Small intestine (tissue), 7 donors: Measurements from ENCODE around the gene TGFB3. TPM values are rescaled to one million over a fixed set of nuclear protein-coding genes. Genes with fewer than 3 reads are reported as not detected.
"Not testable (repeated sequence)": the region's sequence is repeated elsewhere in the genome, so short reads cannot be mapped to it uniquely, and the experiment has no call there.

Experiments
- DNase-seq, 2 donors: peaks; one replicate each; pipeline versions ENCODE4 v3.0.0 to v3.0.0-alpha.2; 2013
- FAIRE-seq: peaks from 2 replicates; lab custom pipeline; 2012; peaks lifted over from hg19 to GRCh38; lab: Jason Lieb, UNC
- H3K27ac ChIP-seq, 3 donors: one replicate each; pipeline ENCODE4 v1.5.1; 2013; ENCODE audit warnings: low read length in 2 of 3, mild to moderate bottlenecking in 2 of 3, control low read depth in 1 of 3, inconsistent platforms in 1 of 3, low read depth in 1 of 3, moderate library complexity in 1 of 3
- H3K27me3 ChIP-seq, 3 donors: one replicate each; pipeline ENCODE4 v1.6.1; 2013; ENCODE audit warnings: low read length in 3 of 3, inconsistent platforms in 1 of 3; ENCODE audit not compliant: control insufficient read depth in 3 of 3, insufficient read depth in 3 of 3
- H3K36me3 ChIP-seq, 3 donors: one replicate each; pipeline ENCODE4 v1.6.1; 2013; ENCODE audit warnings: low read length in 3 of 3, inconsistent platforms in 1 of 3, low read depth in 1 of 3, mild to moderate bottlenecking in 1 of 3, moderate library complexity in 1 of 3; ENCODE audit not compliant: control insufficient read depth in 3 of 3, insufficient read depth in 2 of 3
- H3K4me1 ChIP-seq, 3 donors: one replicate each; pipeline ENCODE4 v1.6.1; 2013; ENCODE audit warnings: low read length in 2 of 3, inconsistent platforms in 1 of 3, low read depth in 1 of 3, mild to moderate bottlenecking in 1 of 3, moderate library complexity in 1 of 3; ENCODE audit not compliant: control insufficient read depth in 3 of 3, insufficient read depth in 2 of 3
- H3K4me3 ChIP-seq, 3 donors: one replicate each; pipeline ENCODE4 v1.5.1; 2013; ENCODE audit warnings: low read length in 3 of 3, control low read depth in 1 of 3, inconsistent platforms in 1 of 3, low read depth in 1 of 3, mild to moderate bottlenecking in 1 of 3, moderate library complexity in 1 of 3
- H3K9me3 ChIP-seq, 2 donors: one replicate each; pipeline ENCODE4 v1.6.1; 2013; ENCODE audit warnings: low read depth in 1 of 2, low read length in 1 of 2; ENCODE audit not compliant: control insufficient read depth in 2 of 2, insufficient read depth in 1 of 2
- WGBS, 3 donors: extraction: QIAGEN DNeasy Blood & Tissue Kit; methylation state at CpG; one replicate each; pipeline ENCODE4 v1.1.7; 2013; 5-methylcytosine and 5-hydroxymethylcytosine counted together
- polyA plus RNA-seq, 4 donors: library from polyadenylated mRNA; stranded (reverse) in 3 of 4; unstranded in 1 of 4; fragments of 200-250 nt in 3 of 4; fragments of 120-200 nt in 1 of 4; gene quantifications; one replicate each; pipeline versions ENCODE4 v1.2.1 to v1.2.3, GENCODE V29; 2013
- donor health status: healthy with polysubstance abuse.
- donor health status: control.
- donor health status: control.
- donor health status: Bipolar disorder and iron deficiency.
- donor health status: healthy.

Gene TGFB3
- polyA plus RNA-seq, 4 donors, result 3.6 to 8.8 (median 6.8) TPM

DNA sequence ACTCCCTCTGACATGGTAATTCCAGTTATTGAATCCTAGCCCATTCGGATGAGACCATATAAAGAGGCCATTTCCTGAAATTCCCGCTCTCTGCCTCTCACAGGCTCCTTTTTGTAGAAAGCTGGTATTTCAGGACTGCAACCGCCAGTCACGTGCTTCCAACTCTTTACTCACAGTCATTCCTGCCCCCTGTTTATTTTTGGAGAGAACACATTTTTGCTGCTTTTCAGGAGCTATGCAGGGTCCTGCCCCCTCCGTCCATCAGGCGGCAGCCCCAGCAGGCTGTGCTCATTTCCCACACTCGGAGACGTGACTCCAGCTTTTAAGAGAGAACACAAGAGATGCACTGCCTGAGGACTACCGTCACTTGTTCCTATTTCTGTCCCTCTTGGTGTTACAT, 30.6 kb upstream of the TGFB3 start:
- H3K27ac ChIP-seq, result peak overlapping the region in 1 of 3 donors; percentile 55
- no peaks in the 10 kb centered on the region for H3K9me3 ChIP-seq
- FAIRE-seq (no peak), DNase-seq (no peak)
- H3K36me3 ChIP-seq, result peaks cover 12 to 18% (median 12%) of the 10 kb centered on the region in 3 donors
- 69 to 96% (median 90%) methylated on average over 9 of the region's 9 CpGs for WGBS, 3 donors
- no peaks in the 10 kb centered on the region for H3K4me1 ChIP-seq
- no peaks in the 10 kb centered on the region for H3K27me3 ChIP-seq
- H3K4me3 ChIP-seq, result no peak overlapping the region

DNA sequence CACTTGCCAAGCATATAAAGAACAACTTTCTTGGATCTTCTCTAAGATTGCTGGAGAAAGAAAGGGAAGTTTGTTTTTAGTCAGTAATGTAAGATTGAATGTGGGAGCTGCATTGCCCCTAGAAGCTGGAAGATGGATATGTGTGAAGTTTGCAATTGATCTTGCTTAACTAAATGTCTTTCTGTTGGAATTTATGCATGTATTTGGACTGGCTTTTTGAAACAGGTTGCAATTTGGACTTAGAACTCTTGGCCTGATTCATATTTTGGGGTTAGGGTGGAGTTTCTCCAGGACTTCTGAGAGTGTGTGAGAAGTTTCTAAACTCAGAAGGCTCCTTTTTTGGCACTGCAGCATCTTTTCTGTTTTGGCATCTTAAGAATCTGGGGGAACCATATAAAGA, 30.1 kb upstream of the TGFB3 start:
- DNase-seq, result no peak
- H3K4me1 ChIP-seq, result no peaks in the 10 kb centered on the region
- H3K27me3 ChIP-seq, result no peaks in the 10 kb centered on the region
- peaks cover 12 to 21% (median 12%) of the 10 kb centered on the region in 3 donors for H3K36me3 ChIP-seq
- FAIRE-seq, result no peak
- no peaks in the 10 kb centered on the region for H3K9me3 ChIP-seq
- no peak overlapping the region for H3K4me3 ChIP-seq
- peak overlapping the region in 1 of 3 donors; percentile 37 for H3K27ac ChIP-seq

DNA sequence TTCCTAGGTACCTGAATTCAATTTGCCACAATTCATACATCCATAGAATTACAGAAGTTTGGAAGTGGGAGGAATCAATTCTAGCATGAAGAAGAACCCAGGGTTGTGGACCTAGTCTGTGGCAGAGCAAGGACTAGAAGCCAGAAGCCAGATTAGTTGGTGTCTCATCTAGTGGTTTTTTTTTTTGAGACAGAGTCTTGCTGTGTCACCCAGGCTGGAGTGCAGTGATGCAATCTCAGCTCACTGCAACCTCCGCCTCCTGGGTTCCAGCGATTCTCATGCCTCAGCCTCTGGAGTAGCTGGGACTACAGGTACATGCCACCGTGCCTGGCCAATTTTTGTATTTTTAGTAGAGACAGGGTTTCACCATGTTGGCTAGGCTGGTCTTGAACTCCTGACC, 27.8 kb upstream of the TGFB3 start:
- not testable (repeated sequence) for FAIRE-seq, H3K4me3 ChIP-seq
- WGBS, 3 donors, result 98% methylated on average over 3 of the region's 3 CpGs

DNA sequence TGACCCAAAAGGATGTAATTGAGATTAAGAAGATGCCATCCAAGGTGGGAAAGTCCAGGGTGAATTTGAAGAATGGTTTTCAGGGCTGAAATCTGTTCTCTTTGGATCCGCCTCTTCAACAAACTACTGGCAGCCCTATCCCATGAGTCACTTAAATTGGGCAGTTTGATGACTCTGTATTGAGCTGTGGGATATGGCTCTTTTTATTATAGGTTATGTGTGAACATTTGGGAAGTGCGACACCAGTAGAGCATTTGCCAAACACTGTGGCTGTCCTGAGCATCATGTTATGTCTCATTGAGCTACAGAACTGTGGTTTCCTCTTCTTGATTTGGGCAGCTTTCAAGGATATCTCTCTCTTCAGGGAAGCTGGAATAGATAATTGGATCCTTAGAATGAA, 26.1 kb upstream of the TGFB3 start:
- Histone ChIP-seq H3K4me1 (no peaks in the 10 kb centered on the region), H3K27ac (no peak overlapping the region), H3K36me3 (peaks cover 11 to 28% (median 13%) of the 10 kb centered on the region in 3 donors), H3K27me3 (no peaks in the 10 kb centered on the region), H3K9me3 (peaks cover 0 to 11% of the 10 kb centered on the region in 2 donors), H3K4me3 (no peak overlapping the region)
- FAIRE-seq, result no peak
- 95 to 98% (median 96%) methylated on average over 2 of the region's 2 CpGs for WGBS, 3 donors
- no peak for DNase-seq

More for the DNA sequence above, 27.8 kb upstream of the TGFB3 start:
- not testable (repeated sequence) for H3K4me1 ChIP-seq, H3K27ac ChIP-seq, H3K9me3 ChIP-seq, DNase-seq, H3K27me3 ChIP-seq
- peaks cover 15 to 25% (median 16%) of the 10 kb centered on the region in 3 donors for H3K36me3 ChIP-seq

DNA sequence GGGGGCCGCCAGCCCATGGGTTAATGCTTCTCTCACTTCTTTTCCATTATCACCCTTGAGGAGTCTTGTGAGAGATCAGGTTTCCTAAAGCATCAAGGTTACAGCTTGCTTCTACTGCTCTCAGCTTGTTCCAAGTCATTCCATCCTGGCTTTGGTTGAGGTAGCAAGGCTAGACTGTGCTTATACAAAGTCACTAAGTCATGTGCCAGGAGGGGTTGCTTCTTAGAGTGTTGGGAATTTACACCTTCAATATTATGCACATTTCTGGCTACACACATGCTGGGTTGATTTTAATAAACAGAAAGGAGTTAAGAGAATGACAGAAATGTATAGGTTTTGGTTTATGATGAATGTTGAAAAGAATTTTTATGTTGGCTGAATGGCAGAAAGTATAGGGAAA, 25.6 kb upstream of the TGFB3 start:
- Histone ChIP-seq H3K36me3 (peaks cover 10 to 27% (median 13%) of the 10 kb centered on the region in 3 donors), H3K27ac (no peak overlapping the region), H3K4me3 (no peak overlapping the region), H3K4me1 (no peaks in the 10 kb centered on the region), H3K27me3 (no peaks in the 10 kb centered on the region), H3K9me3 (peaks cover 0 to 11% of the 10 kb centered on the region in 2 donors)
- DNase-seq (no peak), FAIRE-seq (no peak)
- 86 to 100% (median 100%) methylated on average over 1 of the region's 1 CpG for WGBS, 3 donors

DNA sequence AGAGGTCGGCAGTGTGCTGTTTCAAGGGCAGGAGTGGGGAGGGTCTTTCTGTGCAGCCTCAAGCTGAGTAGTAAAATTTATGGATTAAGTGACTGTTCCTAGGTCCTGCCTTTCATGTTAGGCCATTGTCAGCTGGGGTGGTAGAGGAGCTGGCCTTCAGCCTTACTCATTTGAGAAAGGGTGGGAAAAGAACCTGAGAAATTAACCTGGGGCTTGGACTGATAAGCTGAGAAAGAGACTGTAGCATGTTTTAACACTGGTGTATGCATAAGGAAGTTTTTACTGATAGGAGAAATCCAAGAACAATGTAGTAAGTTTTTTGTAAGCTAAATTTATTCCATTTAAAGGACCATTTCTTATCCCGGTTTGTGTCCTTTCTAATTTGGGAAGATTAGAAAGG, 24.5 kb upstream of the TGFB3 start:
- Histone ChIP-seq H3K4me3 (no peak overlapping the region), H3K27me3 (no peaks in the 10 kb centered on the region), H3K36me3 (peaks cover 10 to 28% (median 16%) of the 10 kb centered on the region in 3 donors), H3K27ac (no peak overlapping the region), H3K4me1 (no peaks in the 10 kb centered on the region), H3K9me3 (peaks cover 0 to 11% of the 10 kb centered on the region in 2 donors)
- FAIRE-seq (no peak), DNase-seq (no peak)
- whole genome bisulfite sequencing, 3 donors, result 86 to 93% (median 91%) methylated on average over 2 of the region's 2 CpGs

DNA sequence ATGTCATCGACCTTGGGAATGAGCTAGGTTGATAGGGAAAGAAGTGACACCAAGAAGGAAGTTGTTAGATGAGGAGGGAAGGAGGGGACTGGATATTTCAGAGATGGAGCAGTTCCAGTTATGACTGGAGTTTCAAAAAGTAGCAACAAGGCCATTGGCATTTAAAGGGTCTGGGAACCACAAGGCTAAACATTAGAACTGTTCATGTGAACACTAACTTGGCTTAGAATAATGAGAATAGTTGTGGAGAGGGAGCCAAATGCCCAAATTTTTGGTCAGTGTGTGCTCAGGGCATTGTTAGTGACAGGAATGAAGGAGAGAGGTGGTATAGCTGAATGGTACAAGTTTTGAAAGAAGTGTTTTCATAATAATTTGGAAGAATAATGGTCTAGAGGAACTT, 20.6 kb upstream of the TGFB3 start:
- Histone ChIP-seq H3K36me3 (peaks cover 6 to 42% (median 22%) of the 10 kb centered on the region in 3 donors), H3K9me3 (peaks cover 0 to 11% of the 10 kb centered on the region in 2 donors), H3K27ac (no peak overlapping the region), H3K27me3 (no peaks in the 10 kb centered on the region), H3K4me1 (no peaks in the 10 kb centered on the region), H3K4me3 (no peak overlapping the region)
- FAIRE-seq (no peak), DNase-seq (no peak)
- WGBS, 3 donors, result 92 to 97% (median 93%) methylated on average over 1 of the region's 1 CpG

DNA sequence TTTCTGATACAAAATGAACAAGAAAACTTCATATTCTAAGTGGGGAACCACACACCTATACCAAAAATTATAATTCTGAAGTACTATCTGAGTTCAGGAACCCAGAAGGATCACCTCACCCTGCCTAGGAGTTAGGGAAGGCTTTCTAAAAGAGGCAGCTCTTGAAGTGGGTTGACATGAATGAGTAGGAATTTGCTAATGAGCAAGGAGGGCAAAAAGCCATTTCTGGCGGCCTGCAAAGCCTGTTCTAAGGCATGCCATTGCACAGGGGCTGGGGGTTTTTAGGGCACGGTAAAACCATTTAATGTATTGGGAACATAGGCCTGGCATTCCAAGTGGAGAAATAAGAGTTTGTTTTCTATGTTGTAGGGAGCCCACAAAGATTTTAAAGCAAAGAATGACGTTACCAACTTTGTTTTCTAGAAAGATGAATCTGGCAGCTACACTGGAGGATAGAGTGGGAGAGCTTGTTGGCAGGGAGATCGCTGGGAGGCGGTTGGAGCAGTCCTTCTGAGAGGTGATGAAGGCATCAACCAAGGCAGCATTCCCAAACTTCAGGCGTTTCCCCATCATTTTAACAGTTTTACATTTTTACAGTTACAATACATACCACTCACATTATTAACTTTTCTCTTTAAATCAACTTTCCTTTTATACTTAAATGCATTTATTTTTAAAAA, 17.9 kb upstream of the TGFB3 start:
- no peak for DNase-seq
- Histone ChIP-seq H3K9me3 (peaks cover 0 to 8% of the 10 kb centered on the region in 2 donors), H3K27ac (no peak overlapping the region), H3K4me1 (peaks cover 2 to 4% (median 3%) of the 10 kb centered on the region in 3 donors), H3K27me3 (no peaks in the 10 kb centered on the region), H3K4me3 (no peak overlapping the region), H3K36me3 (peaks cover 5 to 41% (median 14%) of the 10 kb centered on the region in 3 donors)
- 87 to 97% (median 95%) methylated on average over 6 of the region's 6 CpGs for WGBS, 3 donors
- FAIRE-seq, result no peak
